ENCODE results near the gene TMPRSS7.

DNA sequence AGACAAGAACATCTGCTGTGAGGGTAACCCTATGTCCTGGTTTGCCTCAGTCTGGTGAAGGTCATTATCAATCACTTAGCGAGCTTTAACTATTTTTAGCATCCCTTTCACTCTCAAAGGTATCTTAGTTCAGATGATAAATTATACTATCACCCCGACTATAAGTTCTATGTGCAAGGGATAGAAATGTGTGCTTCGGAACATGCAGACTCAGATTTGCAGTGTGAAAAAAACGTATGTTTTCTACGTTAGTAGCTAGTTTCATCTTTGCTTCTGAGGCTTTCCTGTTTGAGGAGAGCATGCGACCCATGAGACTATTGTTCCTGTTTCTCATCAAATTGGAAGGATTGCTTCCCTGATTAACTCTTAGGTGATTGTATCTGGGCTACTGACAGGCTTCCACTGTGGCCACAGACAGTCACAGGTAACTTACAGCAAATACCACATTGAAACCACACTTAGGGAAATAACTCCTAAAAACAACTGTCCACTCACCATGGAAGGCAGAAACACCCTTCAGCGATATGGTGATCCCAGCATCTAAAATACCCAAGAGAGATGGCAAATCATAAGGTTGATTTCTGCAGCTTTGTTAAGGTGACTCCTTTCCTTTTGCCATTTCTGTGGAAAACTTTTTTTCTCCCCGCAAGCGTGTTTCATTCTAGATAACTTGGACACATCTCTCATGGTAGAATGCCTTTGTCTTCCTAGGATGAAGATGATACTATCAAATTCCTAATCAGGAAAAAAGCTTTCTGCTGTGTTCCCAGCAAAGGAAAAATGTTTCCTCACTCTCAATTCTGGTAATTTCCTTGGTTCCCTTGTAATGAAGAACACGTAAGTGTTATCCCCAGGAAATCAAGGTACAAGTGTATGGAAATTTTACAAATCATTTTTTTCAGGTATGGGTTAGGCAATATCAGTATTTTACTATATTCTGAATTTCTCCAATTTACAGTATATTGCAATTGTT lies 93.3 kb downstream of the TMPRSS7 start:
- TF ChIP-seq CTCF (IDR thresholded peaks at IDR 0.05 in 8 of 11, conservative IDR thresholded peaks at IDR 0.05 in 3 of 11) (no peak), POLR2AphosphoS5 (IDR thresholded peaks at IDR 0.05) (no peak), POLR2A (IDR thresholded peaks at IDR 0.05) (no peak)
